C4-2B (cell line): ENCODE data around the gene SYMPK.

Experiments used
- ZFX ChIP-seq: fragments of 450-650 bp; IDR thresholded peaks from 2 replicates; pipeline ENCODE4 v1.6.1; 2017
- TF ChIP-seq, protein P1 (sequence below): fragments of 450-650 bp; conservative IDR thresholded peaks from 2 replicates; pipeline ENCODE4 v1.5.1; 2017; ENCODE audit warnings: mild to moderate bottlenecking

DNA sequence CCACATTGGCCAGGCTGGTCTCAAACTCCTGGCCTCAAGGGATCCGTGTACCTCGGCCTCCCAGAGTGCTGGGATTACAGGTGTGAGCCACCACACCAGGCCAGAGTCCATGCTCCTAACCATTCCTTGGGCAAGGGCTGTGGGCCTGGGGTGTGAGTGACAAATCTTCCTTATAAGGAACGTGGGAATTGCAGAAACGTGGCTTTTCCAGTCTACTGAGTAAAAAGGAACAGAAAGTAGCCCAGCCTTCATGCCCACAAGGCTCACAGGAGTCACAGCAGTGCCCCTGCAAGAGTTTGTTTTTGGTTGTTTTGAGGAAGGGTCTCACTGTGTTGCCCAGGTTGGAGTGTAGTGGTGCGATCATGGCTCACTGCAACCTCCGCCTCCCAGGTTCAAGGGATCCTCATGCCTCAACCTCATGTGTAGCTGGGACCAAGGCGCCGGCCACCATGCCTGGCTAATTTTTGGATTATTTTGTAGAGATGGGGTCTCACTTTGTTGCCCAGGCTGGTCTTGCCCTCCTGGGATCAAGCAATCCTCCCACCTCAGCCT is 34.4 kb upstream of the SYMPK start:
- TF ChIP-seq, protein P1, sequence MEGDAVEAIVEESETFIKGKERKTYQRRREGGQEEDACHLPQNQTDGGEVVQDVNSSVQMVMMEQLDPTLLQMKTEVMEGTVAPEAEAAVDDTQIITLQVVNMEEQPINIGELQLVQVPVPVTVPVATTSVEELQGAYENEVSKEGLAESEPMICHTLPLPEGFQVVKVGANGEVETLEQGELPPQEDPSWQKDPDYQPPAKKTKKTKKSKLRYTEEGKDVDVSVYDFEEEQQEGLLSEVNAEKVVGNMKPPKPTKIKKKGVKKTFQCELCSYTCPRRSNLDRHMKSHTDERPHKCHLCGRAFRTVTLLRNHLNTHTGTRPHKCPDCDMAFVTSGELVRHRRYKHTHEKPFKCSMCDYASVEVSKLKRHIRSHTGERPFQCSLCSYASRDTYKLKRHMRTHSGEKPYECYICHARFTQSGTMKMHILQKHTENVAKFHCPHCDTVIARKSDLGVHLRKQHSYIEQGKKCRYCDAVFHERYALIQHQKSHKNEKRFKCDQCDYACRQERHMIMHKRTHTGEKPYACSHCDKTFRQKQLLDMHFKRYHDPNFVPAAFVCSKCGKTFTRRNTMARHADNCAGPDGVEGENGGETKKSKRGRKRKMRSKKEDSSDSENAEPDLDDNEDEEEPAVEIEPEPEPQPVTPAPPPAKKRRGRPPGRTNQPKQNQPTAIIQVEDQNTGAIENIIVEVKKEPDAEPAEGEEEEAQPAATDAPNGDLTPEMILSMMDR = no peak
- no peak for TF ChIP-seq ZFX
